ENCODE data around the gene KLF6.

Gene KLF6

DNA sequence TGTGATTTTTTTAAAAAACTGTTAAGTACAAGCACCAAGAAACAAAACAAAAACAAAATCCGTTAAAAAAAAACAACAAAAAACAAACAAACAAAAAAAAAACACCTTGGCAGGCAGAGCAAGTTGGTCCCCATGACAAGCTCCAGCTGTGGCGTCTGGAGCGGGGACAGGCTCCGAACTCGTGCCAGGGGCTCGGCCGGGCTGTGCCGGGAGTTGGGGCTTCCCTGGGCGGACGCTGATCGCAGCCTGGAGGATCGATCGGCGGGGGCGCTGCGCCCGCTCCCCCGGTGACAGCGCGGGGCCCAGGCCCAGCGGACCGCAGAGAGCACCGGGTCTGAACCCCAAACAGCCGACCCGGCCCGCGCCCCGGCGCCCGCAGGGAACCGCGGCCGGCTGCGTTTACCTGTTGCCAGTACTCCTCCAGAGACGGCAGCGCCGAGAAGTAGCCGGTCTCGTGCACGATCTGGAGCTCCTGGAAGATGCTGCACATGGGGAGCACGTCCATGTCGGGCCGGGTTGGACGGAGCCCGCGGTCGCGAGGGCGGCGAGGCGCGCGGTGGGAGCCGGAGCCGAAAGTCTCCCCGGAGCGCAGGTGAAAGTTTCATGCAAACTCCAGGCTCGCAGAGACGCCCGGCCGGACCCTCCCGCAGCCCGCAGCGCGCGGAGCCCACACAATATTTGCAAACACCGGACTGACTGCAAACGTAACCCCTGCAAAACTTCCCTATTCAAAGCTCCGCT, at the start of gene KLF6:
Gene KLF6 (minus strand): TSS at position 700 of the 741 bp plus-strand sequence. CDS start 195 bp downstream, at position 505.
- no peak for DNase-seq

DNA sequence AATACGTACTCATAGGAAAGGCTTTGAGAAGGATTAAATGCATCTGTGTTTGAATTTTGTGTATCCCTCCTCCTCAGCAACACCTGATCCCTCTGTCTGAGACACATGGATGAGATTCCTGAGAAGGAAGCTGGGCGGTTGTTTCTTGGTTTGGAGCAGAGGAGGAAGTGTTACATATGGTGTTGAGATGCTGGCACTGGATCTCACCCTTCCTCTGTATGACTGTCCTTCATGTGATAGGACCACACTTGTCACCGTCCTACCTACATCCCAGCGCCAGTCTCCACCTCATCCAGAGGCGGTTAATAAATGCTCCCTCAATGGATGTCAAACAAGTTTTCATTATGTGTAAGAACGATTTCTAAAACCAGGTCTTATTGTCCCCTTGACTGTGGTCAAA, 49.4 kb upstream of the KLF6 start:
- DNase-seq: no peak

- DNase-seq: no peak
Observed at GRCh38 chr10:3833046-3833445, 48.0 kb upstream of the KLF6 start.

DNA sequence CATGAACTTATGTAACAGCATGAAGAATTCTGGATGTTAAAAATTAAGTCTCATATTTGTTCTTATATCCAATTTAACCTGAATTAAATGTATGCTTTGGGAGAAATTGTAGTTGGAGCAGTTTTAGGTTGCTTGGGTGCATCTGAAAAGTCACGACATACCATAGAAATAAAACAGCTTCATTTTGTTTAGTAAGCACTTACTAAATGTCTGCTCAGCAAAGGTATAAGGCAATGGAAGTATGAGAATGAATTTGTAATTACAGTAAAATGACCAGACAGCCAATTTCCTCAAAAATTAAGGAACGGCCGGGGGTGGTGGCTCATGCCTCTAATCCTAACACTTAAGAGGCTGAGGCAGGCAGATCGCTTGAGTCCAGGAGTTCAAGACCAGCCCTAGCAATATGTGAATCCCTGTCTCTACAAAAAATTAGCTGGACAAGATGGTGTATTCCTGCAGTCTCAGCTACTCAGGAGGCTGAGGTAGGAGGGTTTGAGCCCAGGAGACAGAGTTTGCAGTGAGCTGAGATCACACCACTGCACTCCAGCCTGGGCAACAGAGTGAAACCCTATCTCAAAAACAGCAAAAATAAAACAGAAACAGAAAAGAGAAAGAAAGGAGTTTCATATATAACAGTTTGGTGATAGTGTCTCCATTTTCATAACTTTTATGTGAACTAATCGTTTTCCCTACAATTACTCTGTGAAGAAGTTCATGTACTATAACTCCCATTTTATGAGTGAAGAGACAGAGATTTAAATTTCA, 47.2 kb upstream of the KLF6 start:
- no peak for DNase-seq

- DNase-seq: no peak
Observed at GRCh38 chr10:3831608-3832007, 46.6 kb upstream of the KLF6 start.

GRCh38 chr10:3830946-3831345, 45.9 kb upstream of the KLF6 start:
- no peak for DNase-seq

- DNase-seq: no peak
Observed at GRCh38 chr10:3829156-3830050, 44.4 kb upstream of the KLF6 start.

DNA sequence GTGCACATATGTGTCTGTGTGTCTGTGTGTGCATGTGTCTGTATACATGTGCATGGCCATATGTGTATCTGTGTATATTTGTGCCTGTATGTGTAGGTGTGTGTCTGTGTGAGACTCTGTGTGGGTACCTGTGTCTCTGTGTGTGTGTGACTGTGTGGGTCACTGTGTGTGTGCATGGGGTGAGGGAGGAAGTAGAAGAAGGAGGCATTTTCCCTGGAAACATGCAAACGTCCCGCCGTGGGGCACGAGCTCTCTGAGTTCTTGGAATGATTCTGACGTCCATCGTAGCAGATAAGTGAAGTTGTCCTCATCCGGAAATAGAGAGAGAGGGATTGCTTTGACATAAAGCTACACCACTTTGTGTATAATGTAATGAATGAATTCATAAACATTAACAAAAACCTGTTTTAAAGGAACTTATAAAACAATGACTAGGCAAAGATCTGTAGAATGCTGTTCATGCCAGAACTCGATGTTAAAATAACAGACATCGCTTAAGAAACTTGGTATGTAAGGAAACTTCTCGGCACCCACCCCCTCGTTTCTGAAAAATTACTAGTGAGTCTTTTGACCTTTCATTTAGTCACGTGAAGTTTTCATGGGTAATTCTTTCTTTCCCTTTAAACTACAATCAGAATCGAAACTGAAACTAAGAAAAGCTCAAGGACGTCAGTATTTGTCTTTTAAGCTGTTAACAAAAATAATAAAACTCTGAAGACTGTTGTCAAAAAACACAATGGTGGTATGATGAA, 43.6 kb upstream of the KLF6 start:
- DNase-seq: no peak

GRCh38 chr10:3827768-3828403, 42.9 kb upstream of the KLF6 start:
- DNase-seq: no peak

GRCh38 chr10:3827266-3827665, 42.3 kb upstream of the KLF6 start:
- no peak for DNase-seq

DNA sequence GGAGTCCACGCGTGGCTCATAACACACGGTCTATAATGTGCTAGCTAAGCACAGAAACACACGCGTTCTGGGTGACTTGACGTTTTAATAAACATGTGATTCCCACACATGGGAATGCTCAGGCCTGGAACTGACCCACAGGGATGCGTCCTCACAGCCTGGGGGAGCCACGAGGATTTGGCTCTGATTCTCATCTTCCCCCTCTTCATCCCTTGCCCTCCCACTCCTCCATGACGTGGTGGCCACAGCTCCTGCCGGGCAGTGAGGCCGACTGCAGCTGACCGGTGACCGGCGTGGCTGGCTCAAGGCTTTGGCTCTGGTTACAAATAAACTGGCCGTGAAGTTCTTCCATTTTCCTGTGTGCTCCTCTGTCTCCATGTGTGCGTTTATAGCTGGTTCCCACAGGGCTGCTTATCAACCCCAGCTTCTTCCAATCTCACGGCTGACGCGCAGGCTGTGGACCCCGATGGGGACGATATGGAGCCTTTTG, 40.9 kb upstream of the KLF6 start:
- no peak for DNase-seq

GRCh38 chr10:3825244-3825643, 40.2 kb upstream of the KLF6 start:
- no peak for DNase-seq

DNA sequence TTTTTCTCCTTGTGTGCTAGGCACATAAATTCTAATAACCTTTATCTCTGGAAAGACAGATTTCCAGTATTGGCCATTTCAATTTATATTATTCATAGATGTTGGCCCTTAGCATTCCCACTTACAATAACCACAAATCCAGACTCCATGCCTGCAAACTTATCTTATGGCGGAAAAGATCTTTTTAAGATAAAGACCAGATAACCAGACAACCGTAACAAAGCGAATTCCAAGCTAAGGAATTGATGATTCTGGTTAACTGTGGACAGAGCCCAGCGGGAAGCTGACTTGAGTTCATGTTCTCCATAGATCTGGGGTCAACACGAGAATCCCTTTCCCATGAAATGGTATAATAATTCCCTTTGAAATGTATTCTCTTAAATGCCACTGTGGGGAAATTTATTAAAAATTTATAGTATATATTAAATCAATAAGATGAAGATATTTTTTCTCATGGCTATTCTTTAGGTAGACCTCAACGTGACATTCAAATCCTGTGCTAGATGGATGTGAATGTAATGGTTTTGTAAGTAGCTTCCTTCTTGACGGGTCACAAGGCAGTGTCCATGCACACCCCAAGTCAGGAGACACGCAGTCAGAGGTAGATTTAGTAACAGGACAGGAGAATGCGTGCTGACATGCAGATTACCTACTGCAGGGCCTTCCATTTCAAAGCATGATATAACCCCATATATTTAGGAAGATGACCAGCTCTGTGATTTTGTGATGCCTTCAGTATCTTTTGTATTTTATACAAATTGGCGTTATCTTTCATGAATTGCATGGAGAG, 37.7 kb upstream of the KLF6 start:
- no peak for DNase-seq

GRCh38 chr10:3820255-3820654, 35.2 kb upstream of the KLF6 start:
- DNase-seq: no peak

DNA sequence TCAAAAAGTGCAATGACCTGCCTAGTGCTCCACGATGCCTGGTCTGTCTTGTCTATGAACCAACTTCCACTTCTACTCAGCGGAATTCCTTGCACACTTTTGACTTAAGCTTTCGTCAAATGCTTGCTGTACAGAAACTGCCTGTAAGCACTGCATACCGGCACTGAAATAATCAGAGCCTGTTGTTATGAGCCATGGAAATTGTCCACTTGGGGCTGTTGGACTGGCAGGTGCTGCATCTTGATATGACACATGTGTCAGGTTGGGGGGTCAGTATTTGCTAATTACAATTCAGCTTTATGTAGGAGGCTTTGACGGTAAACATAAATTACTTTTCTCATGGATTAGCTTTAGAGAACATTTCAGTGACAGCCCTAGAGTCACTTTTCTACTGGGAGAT, 32.0 kb upstream of the KLF6 start:
- DNase-seq: no peak

GRCh38 chr10:3814838-3815220, 29.8 kb upstream of the KLF6 start:
- no peak for DNase-seq

GRCh38 chr10:3813986-3814837, 29.2 kb upstream of the KLF6 start:
- DNase-seq: no peak

- DNase-seq: no peak
Observed at GRCh38 chr10:3813267-3813666, 28.3 kb upstream of the KLF6 start.

DNA sequence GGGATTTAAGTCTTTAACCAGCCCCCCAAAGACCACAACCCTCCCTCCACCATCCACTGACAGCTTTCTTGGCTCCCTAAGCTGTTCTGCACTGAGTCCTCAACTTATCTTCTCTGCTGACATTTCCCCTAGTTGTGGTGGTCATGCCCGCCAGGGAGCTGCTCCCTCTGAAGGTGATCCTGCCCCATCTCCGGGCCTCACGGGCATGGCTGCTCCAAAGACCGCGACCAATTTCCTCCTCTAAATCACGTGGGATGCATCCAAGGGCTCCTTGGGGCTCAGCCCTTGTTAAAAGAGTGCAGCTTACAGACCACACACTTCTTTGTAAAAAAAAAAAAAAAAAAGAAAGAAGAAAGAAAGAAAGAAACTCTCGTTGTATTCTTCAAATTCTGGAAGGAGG, 27.1 kb upstream of the KLF6 start:
- no peak for DNase-seq

DNA sequence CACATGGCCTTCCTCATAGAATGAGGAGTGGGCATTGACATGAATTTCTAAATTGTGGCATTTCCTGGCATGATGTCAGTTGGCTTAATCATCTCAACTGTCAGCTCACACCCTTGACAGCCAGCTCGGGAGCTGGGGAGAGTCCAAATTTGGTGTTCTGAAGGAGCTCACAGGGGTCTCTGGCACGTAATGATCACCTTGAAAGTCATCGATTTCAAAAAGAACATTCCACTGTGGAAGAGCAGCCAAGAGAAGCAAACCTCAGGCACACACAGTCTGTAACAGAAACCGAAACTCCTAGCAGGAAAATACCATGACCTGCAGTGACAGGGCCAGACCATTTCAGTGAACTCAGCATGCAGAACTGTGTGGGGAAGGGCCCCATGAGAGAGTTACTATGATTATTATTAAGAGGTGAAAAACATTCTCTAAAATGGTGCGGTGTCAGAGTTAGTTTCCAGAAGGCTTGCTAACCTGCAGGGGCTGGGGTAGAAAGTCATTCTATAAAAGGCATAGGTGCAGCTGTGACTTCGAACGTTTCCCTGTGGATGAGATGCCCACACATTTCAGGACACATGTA, 26.4 kb upstream of the KLF6 start:
- no peak for DNase-seq

Measured in eye (tissue), 1 donor.